A673 (cell line): ENCODE measurements around the gene WDR7.

Experiments
- EZH2 ChIP-seq: fragments of 200-600 bp; sonication (generic); IDR thresholded peaks from 2 replicates; pipeline ENCODE4 v1.6.1; 2017; ENCODE audit warnings: borderline replicate concordance, low read depth, mild to moderate bottlenecking, mixed read lengths, antibody characterized with exemption, low read length; ENCODE audit not compliant: poor library complexity, severe bottlenecking
- TF ChIP-seq, protein P1 (sequence below): fragments of 300-800, 200-600 bp; sonication (generic); conservative IDR thresholded peaks from 2 replicates; pipeline ENCODE4 v1.5.1; 2017; ENCODE audit warnings: low read depth, mild to moderate bottlenecking, antibody characterized with exemption, low read length, moderate library complexity, mixed read lengths

- TF ChIP-seq, protein P1, sequence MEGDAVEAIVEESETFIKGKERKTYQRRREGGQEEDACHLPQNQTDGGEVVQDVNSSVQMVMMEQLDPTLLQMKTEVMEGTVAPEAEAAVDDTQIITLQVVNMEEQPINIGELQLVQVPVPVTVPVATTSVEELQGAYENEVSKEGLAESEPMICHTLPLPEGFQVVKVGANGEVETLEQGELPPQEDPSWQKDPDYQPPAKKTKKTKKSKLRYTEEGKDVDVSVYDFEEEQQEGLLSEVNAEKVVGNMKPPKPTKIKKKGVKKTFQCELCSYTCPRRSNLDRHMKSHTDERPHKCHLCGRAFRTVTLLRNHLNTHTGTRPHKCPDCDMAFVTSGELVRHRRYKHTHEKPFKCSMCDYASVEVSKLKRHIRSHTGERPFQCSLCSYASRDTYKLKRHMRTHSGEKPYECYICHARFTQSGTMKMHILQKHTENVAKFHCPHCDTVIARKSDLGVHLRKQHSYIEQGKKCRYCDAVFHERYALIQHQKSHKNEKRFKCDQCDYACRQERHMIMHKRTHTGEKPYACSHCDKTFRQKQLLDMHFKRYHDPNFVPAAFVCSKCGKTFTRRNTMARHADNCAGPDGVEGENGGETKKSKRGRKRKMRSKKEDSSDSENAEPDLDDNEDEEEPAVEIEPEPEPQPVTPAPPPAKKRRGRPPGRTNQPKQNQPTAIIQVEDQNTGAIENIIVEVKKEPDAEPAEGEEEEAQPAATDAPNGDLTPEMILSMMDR, result no peak
- no peak for TF ChIP-seq EZH2
Observed at GRCh38 chr18:57040175-57040574, 389.0 kb downstream of the WDR7 start.
